GM18873 (cell line): Measurements from ENCODE around the gene VSIG10.
"Not testable (repeated sequence)": the region's sequence is repeated elsewhere in the genome, so short reads cannot be mapped to it uniquely, and the experiment has no call there.

Experiments used
- ATAC-seq: cut with Tn5 transposase; IDR thresholded peaks from one replicate; pipeline ENCODE4 v1.9.1; 2021; ENCODE audit warnings: mild to moderate bottlenecking, moderate library complexity, moderate number of reproducible peaks; ENCODE audit not compliant: unreplicated experiment, low FRiP score

VSIG10 gene

GRCh38 chr12:118035190-118036041, 68.4 kb downstream of the VSIG10 start:
- peak; percentile 52 for ATAC-seq

DNA sequence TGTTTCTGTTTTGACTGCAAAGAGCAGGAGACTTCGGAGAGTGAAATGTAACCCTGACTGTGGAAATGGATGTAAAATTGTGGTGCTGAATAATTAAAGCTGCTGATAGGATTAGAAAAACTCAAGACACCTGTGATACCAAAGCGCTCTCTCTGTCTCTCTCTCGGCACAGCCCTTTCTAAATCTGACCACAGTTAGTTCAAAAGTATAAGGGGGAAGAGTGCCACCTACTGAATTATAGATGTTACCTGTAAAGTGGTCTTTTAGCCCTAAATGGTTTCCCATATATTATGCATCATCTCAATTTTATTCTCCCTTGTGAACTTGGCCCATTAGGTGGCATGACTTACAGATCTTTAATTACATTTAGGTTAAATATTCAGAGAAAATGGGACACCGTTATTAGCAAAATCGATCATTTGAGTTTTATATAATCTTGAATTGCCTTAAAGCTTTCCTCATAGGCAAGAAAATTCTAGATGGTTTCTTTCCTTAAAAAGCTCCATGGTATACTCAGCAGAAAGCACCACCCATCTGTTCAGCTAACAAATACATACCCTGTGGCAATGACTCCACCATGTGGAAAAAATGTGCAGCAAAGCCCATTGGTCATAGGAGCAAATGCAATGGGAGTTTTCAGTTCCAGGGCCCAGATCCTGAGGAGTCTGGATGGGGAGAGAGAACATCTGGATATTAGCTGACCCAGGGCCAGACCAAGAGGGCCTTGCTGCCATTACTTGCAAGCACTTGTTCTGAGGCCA, 69.2 kb downstream of the VSIG10 start:
- ATAC-seq = no peak

DNA sequence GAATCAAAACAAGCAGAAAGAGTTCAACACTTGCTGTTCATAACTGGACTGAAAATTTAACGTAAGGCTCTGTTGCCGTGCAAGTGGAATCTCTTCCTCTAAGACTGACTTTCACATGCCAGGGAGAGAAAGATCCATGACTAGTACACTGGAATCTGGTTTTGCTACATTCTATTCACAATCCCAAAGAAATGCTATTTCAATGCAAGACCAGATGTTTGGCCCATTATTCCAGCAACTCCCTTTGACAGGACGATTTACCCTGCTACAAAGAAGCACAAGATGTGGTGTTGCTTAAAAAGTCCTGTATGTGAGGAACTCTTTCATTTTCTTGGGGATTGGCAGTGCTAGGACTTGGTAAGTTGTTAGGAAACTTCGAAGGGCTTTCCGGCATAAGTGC, 69.9 kb downstream of the VSIG10 start:
- ATAC-seq = no peak

- ATAC-seq = no peak
Observed at GRCh38 chr12:118033323-118033722, 70.5 kb downstream of the VSIG10 start.

- no peak for ATAC-seq
Observed at GRCh38 chr12:118032188-118032587, 71.6 kb downstream of the VSIG10 start.

DNA sequence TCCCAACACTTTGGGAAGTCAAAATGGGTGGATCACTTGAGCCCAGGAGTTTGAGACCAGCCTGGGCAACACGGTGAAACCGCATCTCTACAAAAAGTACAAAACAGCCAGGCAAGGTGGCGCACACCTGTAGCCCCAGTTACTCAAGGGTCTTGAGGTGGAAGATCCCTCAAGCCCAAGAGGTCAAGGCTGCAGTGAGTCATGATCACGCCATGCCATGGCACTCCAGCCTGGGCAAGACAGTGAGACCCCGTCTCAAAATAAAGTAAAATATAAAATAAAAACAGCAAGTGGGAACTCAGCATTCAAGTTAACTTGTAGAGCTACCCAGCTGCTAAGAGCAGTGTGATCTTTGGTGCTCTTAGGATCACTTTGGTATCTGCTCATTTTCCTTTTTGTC, 74.6 kb downstream of the VSIG10 start:
- ATAC-seq = no peak

- ATAC-seq = no peak
Observed at GRCh38 chr12:118025168-118025567, 78.6 kb downstream of the VSIG10 start.

DNA sequence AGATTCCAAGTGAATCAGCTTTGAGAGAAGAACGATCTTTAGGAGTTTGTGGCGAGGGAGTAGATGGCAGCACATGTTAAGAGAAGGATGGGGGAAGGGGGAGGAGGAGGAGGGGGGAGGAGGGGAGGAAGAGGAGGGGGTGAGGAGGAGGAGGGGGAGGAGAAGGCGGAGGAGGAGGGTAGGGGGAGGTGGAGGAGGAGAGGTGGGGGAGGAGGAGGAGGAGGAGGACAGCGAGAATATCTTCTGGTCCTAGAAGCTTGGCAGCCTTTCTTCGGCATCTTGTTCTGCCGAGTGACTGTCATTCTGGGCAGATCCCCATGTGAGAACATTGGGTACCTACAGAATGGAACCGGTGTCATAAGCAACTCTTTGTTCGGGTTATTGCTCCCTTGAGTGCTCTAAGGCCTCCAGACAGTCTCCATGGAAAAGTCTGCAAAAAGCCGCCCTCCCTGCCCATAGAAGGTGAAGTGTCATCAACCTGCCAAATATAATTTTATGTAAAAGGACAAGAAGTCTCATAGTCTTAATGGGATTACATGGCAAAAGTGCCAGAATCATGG, 80.4 kb downstream of the VSIG10 start:
- no peak for ATAC-seq

- no peak for ATAC-seq
Observed at GRCh38 chr12:118022728-118023109, 81.1 kb downstream of the VSIG10 start.

GRCh38 chr12:118022097-118022727, 81.6 kb downstream of the VSIG10 start:
- ATAC-seq = not testable (repeated sequence)

- ATAC-seq = no peak
Observed at GRCh38 chr12:118020036-118020435, 83.8 kb downstream of the VSIG10 start.

DNA sequence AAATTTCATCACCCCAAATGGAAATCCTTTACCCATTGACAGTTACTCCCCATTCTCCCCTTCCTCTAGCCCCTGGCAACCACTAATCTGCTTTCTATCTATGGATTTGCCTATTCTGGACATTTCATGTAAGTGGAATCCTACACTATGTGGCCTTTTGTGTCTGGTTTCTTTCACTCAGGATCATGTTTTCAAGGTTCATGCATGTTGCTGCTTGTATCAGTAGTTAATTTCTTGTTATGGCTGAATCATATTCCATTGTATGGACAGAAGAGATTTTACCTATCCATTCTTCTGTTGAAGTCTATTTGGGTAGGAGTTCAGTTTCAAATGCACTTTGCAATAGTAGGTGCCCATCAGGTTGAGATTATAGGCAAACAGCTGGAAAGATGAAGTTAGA, 85.9 kb downstream of the VSIG10 start:
- ATAC-seq = no peak

- peak; percentile 86 for ATAC-seq
Observed at GRCh38 chr12:118016424-118017264, 87.2 kb downstream of the VSIG10 start, which contains the start of gene RFC5. RFC5 (plus strand) TSS chr12:118016703; CDS start chr12:118016828, 125 bp downstream.

DNA sequence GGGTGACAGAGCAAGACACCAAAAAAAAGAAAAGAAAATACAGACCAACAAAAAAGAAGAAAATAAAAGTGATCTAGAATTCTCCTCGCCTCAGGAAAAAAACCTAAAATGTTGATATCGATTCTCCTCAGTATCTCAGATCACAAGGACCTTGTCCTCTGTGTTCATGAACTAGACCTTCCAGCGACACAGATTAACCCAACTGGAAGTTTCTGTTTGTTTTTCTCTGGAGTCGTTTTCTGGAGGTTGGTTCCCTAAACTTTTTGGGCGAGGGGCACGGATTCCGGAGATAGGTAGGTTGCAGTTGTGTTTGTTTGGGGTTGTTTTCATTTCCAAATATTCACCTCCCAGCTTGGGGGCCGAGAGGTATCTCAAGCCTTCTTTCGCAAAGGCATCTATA, 87.9 kb downstream of the VSIG10 start:
- ATAC-seq = no peak

- ATAC-seq = no peak
Observed at GRCh38 chr12:118015306-118015705, 88.5 kb downstream of the VSIG10 start.
